ENCODE data around the gene DMRT3.

Gene DMRT3

DNA sequence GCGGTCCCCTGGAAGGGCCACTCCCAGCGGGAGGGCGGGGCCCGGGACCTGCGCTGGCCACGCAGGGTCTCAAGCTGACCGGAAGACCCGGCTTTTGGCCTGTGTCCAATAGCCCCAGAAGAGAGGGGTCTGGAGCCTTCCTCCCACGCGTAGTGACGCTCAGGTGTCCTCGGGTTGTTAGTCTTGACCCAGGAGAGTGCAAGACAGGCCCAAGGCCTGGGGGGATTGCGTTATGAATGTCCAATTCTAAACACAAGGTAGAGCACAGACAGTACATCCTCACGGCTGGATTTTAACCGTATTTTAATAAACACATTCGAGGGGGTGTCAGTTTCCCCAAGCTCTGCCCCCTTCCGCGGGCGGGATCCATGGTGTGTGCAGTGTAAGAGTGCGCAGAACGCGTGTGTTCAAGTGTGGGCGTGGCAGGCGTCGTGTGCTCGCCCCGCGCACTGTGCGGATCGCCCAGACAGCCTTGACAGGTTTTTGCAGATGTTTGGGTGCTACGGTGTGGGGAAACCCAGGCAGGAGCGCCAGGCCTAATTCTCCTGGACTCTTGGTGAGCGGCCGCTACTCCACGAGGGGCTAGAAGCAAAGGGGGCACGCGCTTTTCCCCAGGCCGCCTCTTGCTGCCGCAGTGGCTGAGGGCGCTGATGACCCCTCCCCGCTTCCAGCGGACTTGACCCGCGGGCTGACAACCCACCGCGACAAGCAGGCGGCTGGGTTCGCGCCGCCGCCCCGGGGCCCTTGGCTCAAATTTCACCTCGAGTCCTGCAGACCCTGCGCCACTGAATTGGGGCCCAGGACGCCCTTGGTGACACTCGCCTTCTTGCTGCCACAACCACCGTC is 6.1 kb upstream of the DMRT3 start:
- in situ Hi-C loops (cut with HindIII; ENCODE audit: low sequenced_read_pairs), result no loop called here

DNA sequence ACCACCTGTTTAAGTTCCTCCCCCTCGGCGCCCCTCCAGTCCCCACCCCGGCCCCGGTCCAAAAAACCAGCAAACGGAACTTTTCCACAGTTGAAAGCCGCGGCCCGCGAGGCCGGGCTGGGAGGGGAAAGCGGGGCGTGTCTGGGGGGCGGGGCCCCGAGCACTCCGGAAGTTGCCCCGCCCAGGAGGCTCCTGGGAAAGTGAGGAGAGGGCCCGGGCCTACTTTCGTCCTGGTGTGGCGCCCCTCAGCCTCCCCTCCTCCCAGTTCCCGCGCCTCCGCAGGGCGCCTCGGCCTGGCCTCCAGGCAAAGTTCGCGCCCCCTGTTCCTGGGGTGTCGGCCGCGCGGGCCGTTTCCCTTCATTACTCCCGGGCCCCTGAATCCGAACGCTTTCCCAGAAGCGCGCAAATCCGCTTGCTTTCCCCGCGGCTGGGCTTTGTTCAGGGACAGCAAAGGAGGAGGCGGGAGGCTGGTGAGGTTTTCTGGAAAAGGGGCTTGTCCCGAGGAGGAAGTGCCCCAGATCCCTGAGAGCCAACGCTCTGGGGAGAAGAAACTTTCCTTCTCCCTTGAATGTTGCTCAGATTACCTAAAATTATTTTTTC is 4.5 kb upstream of the DMRT3 start:
- in situ Hi-C loops (cut with HindIII; ENCODE audit: low sequenced_read_pairs), result no loop called here

DNA sequence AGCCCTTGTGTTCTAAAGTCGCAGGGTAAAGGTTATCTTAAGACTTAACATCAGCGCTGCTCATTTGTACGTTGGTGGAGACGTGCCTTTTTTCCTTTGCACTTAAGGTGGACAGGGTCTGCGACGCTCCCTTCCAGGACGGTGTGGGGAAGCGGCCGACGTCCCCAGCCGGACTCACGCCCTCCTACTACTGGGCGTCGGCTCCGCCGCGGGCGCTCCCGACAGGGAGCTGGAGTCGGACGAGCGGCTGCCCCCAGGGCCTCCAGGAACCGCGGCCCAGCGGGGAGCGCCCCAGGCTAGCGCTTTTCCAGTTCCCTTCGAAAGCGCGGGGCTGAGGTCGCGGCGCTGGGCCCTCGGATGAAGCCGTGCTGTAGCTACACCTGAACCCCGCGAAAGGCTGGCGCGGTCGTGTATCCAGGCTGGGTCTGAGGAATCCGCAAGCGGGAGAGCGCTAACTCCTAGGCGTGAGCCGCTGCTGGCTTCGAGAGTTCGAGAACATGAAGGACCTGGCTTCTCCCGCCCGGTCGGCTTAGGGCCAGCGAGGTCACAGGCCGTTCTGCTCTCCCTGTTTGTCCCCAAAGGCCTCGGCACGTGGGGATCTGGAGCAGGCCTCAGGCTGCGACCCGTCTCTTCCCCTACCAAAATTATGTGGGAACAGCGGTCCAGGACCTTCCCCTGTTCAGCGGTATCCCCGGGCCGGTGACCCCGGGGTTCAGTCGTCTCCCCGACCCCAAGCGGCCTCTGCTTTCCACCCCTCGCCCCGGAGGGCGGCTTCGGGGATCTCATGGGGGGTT is 3.8 kb upstream of the DMRT3 start:
- in situ Hi-C loops (cut with HindIII; ENCODE audit: low sequenced_read_pairs), result no loop called here

DNA sequence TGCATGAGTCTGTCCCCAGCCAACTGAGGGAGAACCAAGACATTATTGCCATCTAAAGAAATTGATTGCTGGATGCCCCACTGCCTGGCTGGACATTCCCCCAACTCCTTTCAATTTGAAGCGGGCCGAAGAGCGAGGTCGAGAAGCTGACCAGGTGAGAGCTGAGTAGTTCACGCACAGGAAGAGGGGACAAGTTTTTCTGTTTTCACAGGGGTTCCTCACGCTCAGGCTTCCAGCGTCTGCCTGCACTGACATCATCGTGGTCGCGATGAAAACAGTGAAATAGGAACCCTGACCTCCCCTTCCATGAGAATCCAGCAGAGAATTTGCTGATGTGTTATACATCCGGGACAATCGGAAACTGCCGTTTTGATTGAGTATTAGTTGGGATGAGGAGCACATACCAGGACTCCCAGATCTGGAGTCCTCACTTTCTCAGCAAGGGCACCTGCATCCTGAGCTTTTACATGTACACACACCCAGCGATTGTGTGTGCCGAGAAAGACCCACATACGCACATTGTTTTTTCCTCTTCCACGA is 3.1 kb upstream of the DMRT3 start:
- in situ Hi-C loops (cut with HindIII; ENCODE audit: low sequenced_read_pairs), result no loop called here

DNA sequence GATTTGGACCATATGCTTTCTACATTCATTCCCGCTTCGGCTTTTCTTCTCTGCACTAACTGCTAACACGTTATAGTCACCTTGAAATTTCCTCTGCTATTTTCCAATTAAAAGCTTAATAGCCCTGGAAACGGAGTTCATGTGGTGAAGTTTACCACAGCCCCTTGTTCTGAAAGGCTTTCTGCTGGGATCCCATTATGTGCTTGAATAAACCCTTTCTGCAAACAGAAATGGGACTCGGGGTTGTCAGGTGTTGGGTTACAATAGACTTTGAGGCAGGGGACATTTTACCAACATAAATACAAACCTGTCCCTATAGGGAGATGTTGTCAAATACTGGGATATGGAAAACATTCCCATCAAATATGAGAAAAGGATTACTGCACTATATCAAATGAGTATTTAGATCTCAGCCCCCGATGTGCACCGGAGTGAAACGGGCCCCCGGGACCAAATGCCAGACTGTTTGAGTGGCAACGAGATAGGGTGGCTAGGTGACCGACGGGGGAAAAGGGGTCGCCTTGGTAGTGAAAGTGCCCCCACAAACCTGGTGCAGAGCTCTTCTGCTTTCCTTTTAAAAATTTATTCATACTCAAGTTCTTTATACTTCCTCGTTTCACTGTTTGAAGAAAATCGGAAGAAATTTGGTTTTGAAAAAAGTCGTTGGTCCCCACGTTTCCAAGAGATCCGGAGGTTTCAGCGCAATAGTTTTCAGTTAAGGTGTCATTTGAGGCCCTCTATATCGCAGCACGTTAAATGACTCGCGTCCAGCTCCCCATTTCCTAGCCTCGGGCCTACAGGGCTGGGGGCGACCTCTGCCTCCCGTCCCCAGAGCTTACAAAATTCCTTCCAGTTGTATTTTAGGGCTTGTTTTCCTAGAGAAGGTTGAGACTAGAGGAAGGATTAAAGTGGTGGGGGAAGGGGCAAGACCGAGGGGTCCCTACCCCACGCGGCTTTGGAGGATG is 2.1 kb upstream of the DMRT3 start:
- in situ Hi-C loops (cut with HindIII; ENCODE audit: low sequenced_read_pairs), result no loop called here

DNA sequence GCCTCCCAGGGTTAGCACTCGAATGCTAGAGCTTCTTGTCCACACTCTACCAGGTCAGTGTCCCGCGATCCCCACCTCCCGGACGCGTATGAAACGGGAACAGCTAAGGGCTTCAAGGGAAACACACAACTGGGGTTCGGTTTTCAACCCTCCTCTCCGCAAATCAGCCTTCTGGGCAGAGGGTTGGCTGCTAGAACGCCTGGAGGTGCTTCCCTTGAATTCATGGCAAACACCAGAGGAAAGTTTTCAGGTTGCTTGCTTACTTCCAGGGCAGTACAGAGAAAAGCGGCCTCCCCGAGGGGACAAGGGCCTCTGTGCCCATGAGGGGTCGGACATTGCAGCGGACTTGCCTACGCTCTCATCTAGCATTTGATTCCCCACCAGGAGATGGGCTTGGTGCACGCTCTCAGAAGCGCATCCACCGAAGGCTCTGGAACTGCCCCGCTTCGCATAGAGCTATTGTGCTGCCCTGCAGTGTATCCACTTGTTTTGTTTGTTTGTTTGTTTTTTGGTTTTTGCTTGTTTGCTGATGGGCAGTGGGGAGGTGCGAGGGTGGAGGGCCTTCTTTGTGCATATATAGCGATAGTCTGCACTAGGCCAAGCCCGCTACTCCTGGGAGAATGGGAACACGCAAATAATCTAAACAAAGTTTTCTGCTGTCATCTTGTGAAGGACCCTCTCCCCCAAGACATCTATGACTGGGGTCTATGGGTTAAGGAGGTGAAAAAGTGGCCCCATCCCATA is 1.3 kb upstream of the DMRT3 start:
- in situ Hi-C loops (cut with HindIII; ENCODE audit: low sequenced_read_pairs), result no loop called here

DNA sequence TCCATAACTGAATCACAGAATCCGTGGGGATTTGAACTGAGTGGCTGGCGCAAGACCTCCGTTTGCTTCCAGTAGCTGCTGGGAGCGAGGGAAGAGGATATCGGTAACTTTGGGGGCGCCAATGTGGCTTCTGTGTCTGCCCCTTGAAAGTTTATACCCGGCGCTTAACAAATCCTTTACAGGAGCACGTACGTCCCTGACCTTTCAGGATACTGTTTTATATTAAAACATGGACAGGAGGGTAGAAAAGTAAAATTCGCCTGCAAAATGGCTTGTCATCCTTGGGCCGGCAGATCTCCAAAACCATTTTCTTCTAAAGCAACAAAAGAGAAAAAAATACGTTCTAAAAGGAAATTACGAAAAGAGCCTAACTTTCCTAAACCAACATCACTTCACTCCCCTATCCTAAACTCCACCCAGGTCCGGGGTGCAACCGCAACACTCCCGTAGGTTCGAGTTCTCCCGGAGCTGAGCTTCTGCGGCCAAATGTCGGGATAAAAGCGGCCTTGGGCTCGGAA is 656 bp upstream of the DMRT3 start:
- in situ Hi-C loops (cut with HindIII; ENCODE audit: low sequenced_read_pairs), result no loop called here

DNA sequence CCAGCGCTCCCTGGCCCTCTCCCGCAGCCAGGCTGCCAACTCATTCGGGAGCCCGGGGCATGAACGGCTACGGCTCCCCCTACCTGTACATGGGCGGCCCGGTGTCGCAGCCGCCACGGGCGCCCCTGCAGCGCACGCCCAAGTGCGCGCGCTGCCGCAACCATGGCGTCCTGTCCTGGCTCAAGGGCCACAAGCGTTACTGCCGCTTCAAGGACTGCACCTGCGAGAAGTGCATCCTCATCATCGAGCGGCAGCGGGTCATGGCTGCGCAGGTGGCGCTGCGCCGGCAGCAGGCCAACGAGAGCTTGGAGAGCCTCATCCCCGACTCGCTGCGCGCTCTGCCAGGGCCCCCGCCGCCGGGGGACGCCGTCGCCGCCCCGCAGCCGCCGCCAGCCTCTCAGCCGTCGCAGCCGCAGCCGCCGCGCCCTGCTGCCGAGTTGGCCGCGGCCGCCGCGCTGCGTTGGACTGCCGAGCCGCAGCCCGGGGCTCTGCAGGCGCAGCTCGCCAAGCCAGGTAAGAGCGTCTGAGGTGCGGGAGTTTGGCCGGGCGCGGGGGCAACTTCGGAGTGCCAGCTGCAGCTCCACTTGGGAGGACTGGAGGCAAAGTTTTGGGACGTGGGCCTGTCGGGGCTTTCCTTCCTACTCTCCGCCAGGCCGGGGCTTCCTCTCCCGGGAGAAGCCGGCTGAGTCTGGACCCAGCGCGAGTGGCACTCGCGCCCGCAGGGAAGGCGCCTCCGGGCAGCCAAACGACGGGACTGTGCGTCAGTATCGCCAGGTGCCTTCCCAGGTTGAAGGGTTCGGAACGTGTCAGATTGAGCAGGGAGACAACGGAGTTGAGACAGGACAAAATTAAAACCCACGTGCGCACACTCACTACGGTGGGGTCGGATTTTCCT is 735 bp downstream of the DMRT3 start:
- in situ Hi-C loops (cut with HindIII; ENCODE audit: low sequenced_read_pairs), result no loop called here

DNA sequence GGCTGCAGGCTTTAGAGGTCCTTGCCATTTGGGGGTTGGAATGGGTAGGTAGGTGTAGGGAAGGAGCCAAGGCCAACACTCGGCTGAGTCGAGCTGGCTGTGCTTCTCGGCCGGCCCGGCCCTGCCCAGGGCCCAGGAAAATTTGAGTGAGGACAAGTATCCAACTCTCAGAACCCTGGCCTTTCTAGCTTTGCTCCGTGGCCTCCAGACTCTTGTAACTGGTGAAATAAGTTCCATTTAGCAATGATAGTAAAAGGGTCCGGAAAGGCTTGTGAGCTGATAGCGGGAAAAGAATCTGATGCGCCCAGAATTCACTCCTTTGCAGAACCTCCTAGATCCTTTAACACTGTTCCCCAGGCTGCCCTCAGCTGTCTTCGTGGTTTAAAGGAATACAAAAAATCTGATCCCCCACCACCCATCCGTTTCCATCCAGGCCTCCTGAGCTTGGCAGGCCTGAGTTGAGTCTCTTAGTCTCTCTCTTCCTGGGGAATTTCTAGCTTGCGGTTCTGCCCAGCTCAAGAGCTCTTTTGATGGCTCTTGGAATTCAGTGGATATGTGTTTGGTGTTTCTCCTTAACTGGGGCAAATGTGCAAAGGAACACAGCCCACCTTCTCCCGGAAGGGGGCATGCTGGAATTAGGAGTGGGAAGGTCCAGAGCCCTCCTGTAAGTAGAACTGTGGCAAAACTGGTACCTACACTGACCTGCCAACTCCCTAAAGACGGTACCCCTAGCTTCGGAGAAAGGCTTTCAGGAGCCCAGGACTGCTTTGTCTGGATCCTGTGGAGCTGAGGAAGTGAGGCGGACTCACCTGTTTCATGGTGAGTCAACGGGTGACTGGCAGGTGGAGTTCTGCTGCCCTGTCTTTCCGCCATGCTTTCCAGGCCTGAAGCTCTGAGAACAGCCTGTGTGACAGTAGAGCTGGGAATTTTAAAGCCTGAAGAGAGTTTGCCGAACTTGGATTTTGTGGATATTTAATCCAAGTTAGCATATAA is 1.7 kb downstream of the DMRT3 start:
- in situ Hi-C loops (cut with HindIII; ENCODE audit: low sequenced_read_pairs), result no loop called here

DNA sequence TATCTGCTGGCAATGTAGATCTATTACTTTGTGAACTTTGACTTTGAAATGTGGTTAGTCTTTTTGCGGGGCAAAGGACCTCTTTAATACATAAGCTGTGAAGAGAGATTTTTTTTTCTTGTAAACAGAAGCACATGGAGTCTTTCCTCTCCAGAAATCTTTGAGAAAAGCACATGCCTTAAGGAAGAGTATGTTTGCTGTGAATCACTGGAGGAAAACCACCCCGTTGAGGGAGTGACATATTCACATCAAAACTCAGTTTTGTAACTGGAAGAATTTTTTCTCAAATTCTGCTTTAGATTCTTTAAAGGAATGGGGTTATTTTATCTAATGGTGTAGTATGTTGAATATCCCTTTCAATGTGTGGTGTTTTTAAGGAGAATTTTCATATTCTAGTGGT is 3.5 kb downstream of the DMRT3 start:
- in situ Hi-C loops (cut with HindIII; ENCODE audit: low sequenced_read_pairs), result no loop called here

DNA sequence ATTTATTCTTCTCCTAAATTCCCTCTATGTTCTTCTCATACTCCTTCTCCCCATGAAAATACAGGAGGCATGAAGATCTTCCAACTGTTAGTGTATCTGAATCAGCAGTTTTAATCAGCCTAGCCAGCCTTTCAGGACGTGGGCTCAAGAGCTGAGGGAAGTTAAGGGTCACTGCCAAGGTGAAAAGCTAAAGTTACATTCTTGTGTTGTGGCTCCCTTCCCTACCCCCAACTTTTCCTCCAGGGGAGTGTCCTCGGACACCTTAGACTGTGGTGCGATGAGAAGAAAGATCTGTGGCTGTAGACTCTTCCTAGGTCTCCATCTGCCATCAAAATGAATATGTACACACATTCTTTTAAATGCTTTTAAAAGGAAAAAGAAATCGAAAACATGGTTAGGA is 4.2 kb downstream of the DMRT3 start:
- in situ Hi-C loops (cut with HindIII; ENCODE audit: low sequenced_read_pairs), result no loop called here

DNA sequence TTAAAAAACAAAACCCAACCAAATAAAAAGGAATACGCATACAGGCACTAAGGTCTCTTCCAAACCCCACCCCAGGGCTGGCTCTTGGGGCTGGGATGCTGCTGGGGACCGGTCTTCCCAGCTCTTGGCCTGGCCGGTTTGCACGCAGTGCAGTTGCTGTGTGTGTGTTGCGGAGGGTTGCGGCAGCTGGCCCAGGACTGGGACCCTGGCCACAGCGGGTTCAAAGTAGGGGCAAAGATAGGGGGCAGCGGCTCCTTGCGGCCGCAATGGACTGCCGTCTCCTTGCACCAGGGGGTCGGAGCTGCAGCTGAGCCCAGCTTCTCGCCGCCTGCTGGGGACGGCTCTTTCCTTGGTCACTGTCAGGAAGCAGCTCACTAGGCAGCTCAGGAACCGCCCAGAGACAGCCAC is 5.0 kb downstream of the DMRT3 start:
- in situ Hi-C loops (cut with HindIII; ENCODE audit: low sequenced_read_pairs), result no loop called here

DNA sequence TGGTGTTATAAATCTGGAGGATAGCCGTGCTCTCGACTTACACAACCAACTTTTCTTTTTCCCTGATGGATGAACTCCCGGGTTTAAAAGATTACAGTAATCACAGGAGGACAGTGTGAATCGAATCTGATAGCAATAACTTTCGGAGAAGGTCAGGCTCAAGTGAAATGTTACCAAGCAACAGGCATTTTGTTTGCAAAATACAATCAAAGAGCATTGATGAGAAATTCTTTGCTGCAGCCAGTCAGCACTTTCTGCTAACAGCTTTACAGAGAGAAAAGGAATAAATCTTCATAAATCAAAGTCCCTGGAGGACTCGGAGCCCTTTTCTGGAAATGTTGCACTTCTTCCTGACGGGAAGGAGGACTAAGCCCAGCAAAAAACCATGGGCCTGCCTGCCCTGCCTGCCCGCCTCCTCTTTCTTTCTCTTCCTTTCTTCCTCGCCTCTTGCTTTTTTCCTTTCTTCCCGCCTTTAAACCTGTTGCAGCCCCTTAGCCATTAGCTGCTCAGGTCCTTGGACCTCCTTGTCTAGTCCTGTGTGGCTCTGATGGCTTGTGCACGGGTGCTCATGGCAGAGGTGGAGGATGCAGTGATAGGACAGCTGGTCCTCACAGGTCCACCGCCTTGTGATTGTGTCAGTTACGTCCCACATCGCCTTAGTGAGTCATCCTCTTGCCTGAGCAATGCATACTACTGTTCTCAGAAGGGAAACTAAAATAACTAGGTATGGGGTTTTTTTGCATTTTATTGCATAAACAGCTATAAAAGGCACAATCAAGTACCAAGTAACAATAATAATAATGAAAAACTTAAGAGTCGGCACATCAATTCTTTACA is 6.2 kb downstream of the DMRT3 start:
- in situ Hi-C loops (cut with HindIII; ENCODE audit: low sequenced_read_pairs), result no loop called here

DNA sequence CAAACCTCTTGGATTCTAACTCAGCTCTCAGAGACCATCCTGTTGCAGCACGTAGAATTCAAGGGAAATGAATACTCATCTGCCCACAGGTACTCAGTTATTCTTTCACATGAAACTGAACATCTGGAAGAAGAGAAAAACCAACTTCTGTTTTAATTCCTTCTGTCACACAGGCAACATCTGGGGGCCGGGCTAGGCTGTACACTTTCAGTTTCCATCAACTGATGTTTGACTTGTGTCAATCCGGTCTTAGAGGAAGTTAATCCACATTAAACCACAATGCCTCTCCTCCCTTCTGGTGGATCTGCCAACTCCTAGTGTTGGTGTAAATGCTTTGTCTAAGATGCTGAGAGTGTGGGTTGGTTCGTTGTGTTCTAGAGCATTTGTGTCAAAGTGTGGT is 17.6 kb downstream of the DMRT3 start:
- in situ Hi-C loops (cut with HindIII; ENCODE audit: low sequenced_read_pairs), result no loop called here

DNA sequence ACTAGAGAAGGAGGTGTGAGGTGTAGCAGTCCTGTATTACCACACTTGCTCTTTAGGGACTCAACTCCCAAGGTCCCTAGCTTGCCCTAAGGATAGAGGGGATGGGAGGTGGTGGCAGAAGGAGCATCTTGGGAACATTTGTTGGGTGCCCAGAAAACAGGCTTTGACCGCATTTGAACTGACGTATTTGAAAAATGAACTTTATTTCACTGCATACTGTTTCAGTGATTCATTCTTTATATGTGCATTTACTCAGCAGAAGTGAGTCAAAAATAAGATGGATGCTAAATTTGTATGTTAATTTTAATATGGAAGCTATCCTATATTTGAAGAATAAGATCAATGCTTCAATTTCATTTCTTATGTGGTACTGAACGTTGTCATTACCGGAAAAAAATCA is 18.7 kb downstream of the DMRT3 start:
- in situ Hi-C loops (cut with HindIII; ENCODE audit: low sequenced_read_pairs), result no loop called here

DNA sequence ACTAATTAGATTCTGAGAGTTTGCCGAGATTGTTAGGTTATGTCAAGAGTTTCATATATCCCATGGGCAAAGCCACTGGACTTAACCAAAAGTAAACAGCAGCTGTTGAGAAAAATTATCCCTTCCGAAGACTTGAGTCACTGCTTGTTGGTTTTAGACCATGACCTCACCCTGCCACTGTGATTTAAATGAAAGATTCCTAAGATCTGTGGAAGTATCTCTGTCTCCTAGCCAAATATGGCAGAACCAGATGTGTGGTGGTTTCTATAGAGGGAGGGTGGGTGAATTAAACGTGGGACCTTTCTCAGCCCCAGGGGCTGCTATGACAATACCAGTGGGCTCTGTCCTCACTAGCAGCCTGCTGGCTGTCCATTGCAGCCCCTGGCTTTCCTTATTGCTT is 19.3 kb downstream of the DMRT3 start:
- in situ Hi-C loops (cut with HindIII; ENCODE audit: low sequenced_read_pairs), result no loop called here
